Measurements from ENCODE around the gene PCDHA3.
"Not testable (repeated sequence)": the region's sequence is repeated elsewhere in the genome, so short reads cannot be mapped to it uniquely, and the experiment has no call there.

PCDHA3 gene

DNA sequence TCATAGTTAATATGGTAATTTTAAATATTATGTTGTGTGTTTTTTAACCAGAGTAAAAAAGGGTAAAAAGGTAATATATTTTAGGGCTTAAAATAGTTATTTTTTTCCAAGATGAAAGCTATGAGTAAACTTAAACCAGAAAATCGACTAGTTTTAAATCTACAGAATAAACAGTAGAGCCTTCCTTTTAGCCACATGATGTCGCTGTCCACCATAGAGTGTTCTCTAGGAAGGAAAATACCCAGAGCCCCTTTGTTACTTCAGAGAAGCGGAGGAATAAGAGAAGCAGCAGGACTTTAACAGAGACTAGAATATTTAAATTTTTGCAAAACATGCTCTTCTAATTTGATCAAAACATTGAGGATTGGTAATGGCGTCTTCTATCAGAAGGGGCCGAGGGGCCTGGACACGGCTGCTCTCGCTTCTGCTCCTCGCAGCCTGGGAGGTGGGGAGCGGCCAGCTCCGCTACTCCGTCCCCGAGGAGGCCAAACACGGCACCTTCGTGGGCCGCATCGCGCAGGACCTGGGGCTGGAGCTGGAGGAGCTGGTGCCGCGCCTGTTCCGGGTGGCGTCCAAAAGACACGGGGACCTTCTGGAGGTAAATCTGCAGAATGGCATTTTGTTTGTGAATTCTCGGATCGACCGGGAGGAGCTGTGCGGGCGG lies 6.1 kb upstream of the PCDHA3 start, which contains the start of gene PCDHA2:
PCDHA2 (plus strand) TSS at position 258 of the 664 bp plus-strand sequence.
- H3K9ac ChIP-seq (ENCODE audit: low read length in 2 of 2): no peak within 1 kb of the TSS
- H3K27me3 ChIP-seq (ENCODE audit: control insufficient read depth in 1 of 2, insufficient read depth in 2 of 2, low read length in 2 of 2): peaks cover 3 to 25% of the 10 kb centered on the region in 2 donors
- peaks cover 14 to 19% of the 10 kb centered on the region in 2 donors for H3K9me3 ChIP-seq (ENCODE audit: control insufficient read depth in 2 of 2, low read length in 2 of 2)
- no peaks in the 10 kb centered on the region for H3K4me1 ChIP-seq (ENCODE audit: control insufficient read depth, insufficient read depth, low read length)
- no peak within 1 kb of the TSS for H3K4me3 ChIP-seq (ENCODE audit: low read length in 2 of 2)
- no peak within 1 kb of the TSS for H3K27ac ChIP-seq (ENCODE audit: low read length)
- no peaks in the 10 kb centered on the region for H3K36me3 ChIP-seq (ENCODE audit: control insufficient read depth in 2 of 2, insufficient read depth in 2 of 2, low read length in 2 of 2)

DNA sequence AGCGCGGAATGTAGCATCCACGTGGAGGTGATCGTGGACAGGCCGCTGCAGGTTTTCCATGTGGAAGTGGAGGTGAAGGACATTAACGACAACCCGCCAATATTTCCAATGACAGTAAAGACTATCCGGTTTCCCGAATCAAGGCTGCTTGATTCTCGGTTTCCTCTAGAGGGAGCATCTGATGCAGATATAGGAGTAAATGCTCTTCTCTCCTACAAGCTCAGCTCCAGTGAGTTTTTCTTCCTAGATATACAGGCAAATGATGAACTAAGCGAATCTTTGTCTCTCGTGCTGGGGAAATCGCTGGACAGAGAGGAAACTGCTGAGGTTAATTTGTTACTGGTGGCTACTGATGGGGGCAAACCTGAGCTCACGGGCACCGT lies 5.6 kb upstream of the PCDHA3 start:
- Histone ChIP-seq H3K4me1 (ENCODE audit: control insufficient read depth, insufficient read depth, low read length) (no peaks in the 10 kb centered on the region), H3K27me3 (ENCODE audit: control insufficient read depth in 1 of 2, insufficient read depth in 2 of 2, low read length in 2 of 2) (peaks cover 3 to 25% of the 10 kb centered on the region in 2 donors), H3K27ac (ENCODE audit: low read length) (no peak overlapping the region), H3K9me3 (ENCODE audit: control insufficient read depth in 2 of 2, low read length in 2 of 2) (peaks cover 14 to 19% of the 10 kb centered on the region in 2 donors), H3K36me3 (ENCODE audit: control insufficient read depth in 2 of 2, insufficient read depth in 2 of 2, low read length in 2 of 2) (no peaks in the 10 kb centered on the region), H3K4me3 (ENCODE audit: low read length in 2 of 2) (no peak overlapping the region), H3K9ac (ENCODE audit: low read length in 2 of 2) (no peak overlapping the region)

DNA sequence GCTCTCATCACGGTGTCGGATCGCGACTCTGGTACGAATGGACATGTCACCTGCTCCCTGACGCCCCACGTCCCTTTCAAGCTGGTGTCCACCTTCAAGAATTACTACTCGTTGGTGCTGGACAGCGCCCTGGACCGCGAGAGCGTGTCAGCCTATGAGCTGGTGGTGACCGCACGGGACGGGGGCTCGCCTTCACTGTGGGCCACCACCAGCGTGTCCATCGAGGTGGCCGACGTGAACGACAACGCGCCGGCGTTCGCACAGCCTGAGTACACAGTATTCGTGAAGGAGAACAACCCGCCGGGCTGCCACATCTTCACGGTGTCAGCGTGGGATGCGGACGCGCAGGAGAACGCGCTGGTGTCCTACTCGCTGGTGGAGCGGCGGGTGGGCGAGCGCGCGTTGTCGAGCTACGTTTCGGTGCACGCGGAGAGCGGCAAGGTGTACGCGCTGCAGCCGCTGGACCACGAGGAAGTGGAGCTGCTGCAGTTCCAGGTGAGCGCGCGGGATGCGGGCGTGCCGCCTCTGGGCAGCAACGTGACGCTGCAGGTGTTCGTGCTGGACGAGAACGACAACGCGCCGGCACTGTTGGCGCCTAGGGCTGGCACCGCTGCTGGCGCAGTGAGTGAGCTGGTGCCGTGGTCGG lies 4.7 kb upstream of the PCDHA3 start:
- not testable (repeated sequence) for H3K27ac ChIP-seq (ENCODE audit: low read length); H3K9ac ChIP-seq (ENCODE audit: low read length in 2 of 2); H3K4me1 ChIP-seq (ENCODE audit: control insufficient read depth, insufficient read depth, low read length); H3K36me3 ChIP-seq (ENCODE audit: control insufficient read depth in 2 of 2, insufficient read depth in 2 of 2, low read length in 2 of 2); H3K4me3 ChIP-seq (ENCODE audit: low read length in 2 of 2)
- peaks cover 10 to 19% of the 10 kb centered on the region in 2 donors for H3K9me3 ChIP-seq (ENCODE audit: control insufficient read depth in 2 of 2, low read length in 2 of 2)
- H3K27me3 ChIP-seq (ENCODE audit: control insufficient read depth in 1 of 2, insufficient read depth in 2 of 2, low read length in 2 of 2): peaks cover 3 to 25% of the 10 kb centered on the region in 2 donors

DNA sequence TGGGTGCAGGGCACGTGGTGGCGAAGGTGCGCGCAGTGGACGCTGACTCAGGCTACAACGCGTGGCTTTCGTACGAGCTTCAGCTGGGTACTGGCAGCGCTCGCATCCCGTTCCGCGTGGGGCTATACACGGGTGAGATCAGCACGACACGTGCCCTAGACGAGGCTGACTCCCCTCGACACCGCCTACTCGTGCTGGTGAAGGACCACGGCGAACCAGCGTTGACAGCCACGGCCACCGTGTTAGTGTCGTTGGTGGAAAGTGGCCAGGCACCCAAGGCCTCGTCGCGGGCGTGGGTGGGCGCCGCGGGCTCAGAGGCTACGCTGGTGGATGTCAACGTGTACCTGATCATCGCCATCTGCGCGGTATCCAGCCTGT lies 4.2 kb upstream of the PCDHA3 start:
- no peak overlapping the region for H3K4me3 ChIP-seq (ENCODE audit: low read length in 2 of 2)
- H3K36me3 ChIP-seq (ENCODE audit: control insufficient read depth in 2 of 2, insufficient read depth in 2 of 2, low read length in 2 of 2): no peaks in the 10 kb centered on the region
- H3K9ac ChIP-seq (ENCODE audit: low read length in 2 of 2): no peak overlapping the region
- peaks cover 11 to 19% of the 10 kb centered on the region in 2 donors for H3K9me3 ChIP-seq (ENCODE audit: control insufficient read depth in 2 of 2, low read length in 2 of 2)
- H3K27me3 ChIP-seq (ENCODE audit: control insufficient read depth in 1 of 2, insufficient read depth in 2 of 2, low read length in 2 of 2): peaks cover 3 to 26% of the 10 kb centered on the region in 2 donors
- H3K27ac ChIP-seq (ENCODE audit: low read length): no peak overlapping the region
- no peaks in the 10 kb centered on the region for H3K4me1 ChIP-seq (ENCODE audit: control insufficient read depth, insufficient read depth, low read length)

DNA sequence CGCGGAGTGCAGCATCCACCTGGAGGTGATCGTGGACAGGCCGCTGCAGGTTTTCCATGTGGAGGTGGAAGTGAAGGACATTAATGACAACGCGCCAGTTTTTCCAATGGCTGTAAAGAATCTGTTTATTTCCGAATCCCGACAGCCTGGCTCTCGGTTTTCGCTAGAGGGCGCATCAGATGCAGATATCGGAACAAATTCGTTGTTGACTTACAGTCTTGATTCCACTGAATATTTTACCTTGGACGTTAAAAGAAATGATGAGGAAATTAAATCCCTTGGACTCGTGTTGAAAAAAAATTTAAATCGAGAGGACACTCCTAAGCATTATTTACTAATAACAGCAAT lies 611 bp downstream of the PCDHA3 start:
- H3K4me3 ChIP-seq (ENCODE audit: low read length in 2 of 2): peak overlapping the region; percentile 41 to 56
- H3K4me1 ChIP-seq (ENCODE audit: control insufficient read depth, insufficient read depth, low read length): no peaks in the 10 kb centered on the region
- H3K36me3 ChIP-seq (ENCODE audit: control insufficient read depth in 2 of 2, insufficient read depth in 2 of 2, low read length in 2 of 2): no peaks in the 10 kb centered on the region
- H3K27me3 ChIP-seq (ENCODE audit: control insufficient read depth in 1 of 2, insufficient read depth in 2 of 2, low read length in 2 of 2): peaks cover 6 to 21% of the 10 kb centered on the region in 2 donors
- no peak overlapping the region for H3K9ac ChIP-seq (ENCODE audit: low read length in 2 of 2)
- no peak overlapping the region for H3K27ac ChIP-seq (ENCODE audit: low read length)
- peaks cover 5 to 16% of the 10 kb centered on the region in 2 donors for H3K9me3 ChIP-seq (ENCODE audit: control insufficient read depth in 2 of 2, low read length in 2 of 2)

DNA sequence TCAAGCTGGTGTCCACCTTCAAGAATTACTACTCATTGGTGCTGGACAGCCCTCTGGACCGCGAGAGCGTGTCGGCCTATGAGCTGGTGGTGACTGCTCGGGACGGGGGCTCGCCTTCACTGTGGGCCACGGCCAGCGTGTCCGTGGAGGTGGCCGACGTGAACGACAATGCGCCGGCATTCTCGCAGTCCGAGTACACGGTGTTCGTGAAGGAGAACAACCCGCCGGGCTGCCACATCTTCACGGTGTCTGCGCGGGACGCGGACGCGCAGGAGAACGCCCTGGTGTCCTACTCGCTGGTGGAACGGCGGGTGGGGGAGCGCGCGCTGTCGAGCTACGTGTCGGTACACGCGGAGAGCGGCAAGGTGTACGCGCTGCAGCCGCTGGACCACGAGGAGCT lies 1.5 kb downstream of the PCDHA3 start:
- not testable (repeated sequence) for H3K27ac ChIP-seq (ENCODE audit: low read length); H3K4me1 ChIP-seq (ENCODE audit: control insufficient read depth, insufficient read depth, low read length); H3K36me3 ChIP-seq (ENCODE audit: control insufficient read depth in 2 of 2, insufficient read depth in 2 of 2, low read length in 2 of 2); H3K9ac ChIP-seq (ENCODE audit: low read length in 2 of 2)
- peaks cover 3 to 16% of the 10 kb centered on the region in 2 donors for H3K27me3 ChIP-seq (ENCODE audit: control insufficient read depth in 1 of 2, insufficient read depth in 2 of 2, low read length in 2 of 2)
- H3K9me3 ChIP-seq (ENCODE audit: control insufficient read depth in 2 of 2, low read length in 2 of 2): peaks cover 5 to 10% of the 10 kb centered on the region in 2 donors
- peak overlapping the region in 1 of 2 donors; percentile 41 for H3K4me3 ChIP-seq (ENCODE audit: low read length in 2 of 2)

DNA sequence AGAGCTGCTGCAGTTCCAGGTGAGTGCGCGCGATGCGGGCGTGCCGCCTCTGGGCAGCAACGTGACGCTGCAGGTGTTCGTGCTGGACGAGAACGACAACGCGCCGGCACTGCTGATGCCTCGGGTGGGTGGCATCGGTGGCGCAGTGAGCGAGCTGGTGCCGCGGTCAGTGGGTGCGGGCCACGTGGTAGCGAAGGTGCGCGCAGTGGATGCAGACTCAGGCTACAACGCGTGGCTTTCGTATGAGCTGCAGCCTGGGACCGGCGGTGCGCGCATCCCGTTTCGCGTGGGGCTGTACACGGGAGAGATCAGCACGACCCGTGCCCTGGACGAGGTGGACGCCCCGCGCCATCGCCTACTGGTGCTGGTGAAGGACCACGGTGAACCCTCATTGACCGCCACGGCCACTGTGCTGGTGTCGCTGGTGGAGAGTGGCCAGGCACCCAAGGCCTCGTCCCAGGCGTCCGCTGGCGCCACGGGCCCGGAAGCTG lies 2.0 kb downstream of the PCDHA3 start:
- no peaks in the 10 kb centered on the region for H3K36me3 ChIP-seq (ENCODE audit: control insufficient read depth in 2 of 2, insufficient read depth in 2 of 2, low read length in 2 of 2)
- peaks cover 3 to 16% of the 10 kb centered on the region in 2 donors for H3K27me3 ChIP-seq (ENCODE audit: control insufficient read depth in 1 of 2, insufficient read depth in 2 of 2, low read length in 2 of 2)
- H3K27ac ChIP-seq (ENCODE audit: low read length): no peak overlapping the region
- no peak overlapping the region for H3K4me3 ChIP-seq (ENCODE audit: low read length in 2 of 2)
- H3K9ac ChIP-seq (ENCODE audit: low read length in 2 of 2): no peak overlapping the region
- no peaks in the 10 kb centered on the region for H3K4me1 ChIP-seq (ENCODE audit: control insufficient read depth, insufficient read depth, low read length)
- H3K9me3 ChIP-seq (ENCODE audit: control insufficient read depth in 2 of 2, low read length in 2 of 2): peaks cover 5 to 10% of the 10 kb centered on the region in 2 donors

DNA sequence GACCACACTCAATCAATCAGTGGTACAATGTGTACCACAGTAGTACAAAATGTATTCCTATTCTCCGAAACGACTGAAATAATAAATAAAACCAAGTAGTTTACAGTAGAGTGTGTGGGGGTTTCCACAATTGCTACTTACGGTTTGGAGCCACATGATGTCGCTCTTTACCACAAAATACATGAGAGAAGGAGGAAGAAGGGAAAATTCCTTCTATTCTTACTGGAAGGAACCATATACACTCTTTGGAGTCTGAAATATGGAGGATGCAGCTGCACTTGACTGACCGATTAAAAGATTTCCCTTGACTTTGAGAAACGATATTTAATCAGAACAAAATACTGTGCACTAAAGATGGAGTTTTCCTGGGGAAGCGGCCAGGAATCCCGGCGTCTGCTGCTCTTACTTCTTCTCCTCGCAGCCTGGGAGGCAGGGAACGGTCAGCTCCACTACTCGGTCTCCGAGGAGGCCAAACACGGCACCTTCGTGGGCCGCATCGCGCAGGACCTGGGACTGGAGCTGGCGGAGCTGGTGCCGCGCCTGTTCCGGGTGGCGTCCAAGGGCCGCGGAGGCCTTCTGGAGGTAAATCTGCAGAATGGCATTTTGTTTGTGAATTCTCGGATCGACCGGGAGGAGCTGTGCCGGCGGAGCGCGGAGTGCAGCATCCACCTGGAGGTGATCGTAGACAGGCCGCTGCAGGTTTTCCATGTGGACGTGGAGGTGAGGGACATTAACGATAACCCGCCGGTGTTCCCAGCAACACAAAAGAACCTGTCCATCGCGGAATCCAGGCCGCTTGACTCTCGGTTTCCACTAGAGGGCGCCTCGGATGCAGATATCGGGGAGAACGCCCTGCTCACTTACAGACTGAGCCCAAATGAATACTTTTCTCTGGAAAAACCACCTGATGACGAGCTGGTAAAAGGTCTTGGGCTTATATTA lies 6.2 kb downstream of the PCDHA3 start, which contains the start of gene PCDHA4:
PCDHA4 (plus strand) TSS at position 235 of the 942 bp plus-strand sequence.
- H3K9ac ChIP-seq (ENCODE audit: low read length in 2 of 2): no peak within 1 kb of the TSS
- peaks cover 3 to 13% of the 10 kb centered on the region in 2 donors for H3K27me3 ChIP-seq (ENCODE audit: control insufficient read depth in 1 of 2, insufficient read depth in 2 of 2, low read length in 2 of 2)
- H3K4me1 ChIP-seq (ENCODE audit: control insufficient read depth, insufficient read depth, low read length): no peaks in the 10 kb centered on the region
- no peaks in the 10 kb centered on the region for H3K36me3 ChIP-seq (ENCODE audit: control insufficient read depth in 2 of 2, insufficient read depth in 2 of 2, low read length in 2 of 2)
- H3K4me3 ChIP-seq (ENCODE audit: low read length in 2 of 2): peak within 1 kb of the TSS; percentile 46 to 55
- peaks cover 2 to 13% of the 10 kb centered on the region in 2 donors for H3K9me3 ChIP-seq (ENCODE audit: control insufficient read depth in 2 of 2, low read length in 2 of 2)
- no peak within 1 kb of the TSS for H3K27ac ChIP-seq (ENCODE audit: low read length)

DNA sequence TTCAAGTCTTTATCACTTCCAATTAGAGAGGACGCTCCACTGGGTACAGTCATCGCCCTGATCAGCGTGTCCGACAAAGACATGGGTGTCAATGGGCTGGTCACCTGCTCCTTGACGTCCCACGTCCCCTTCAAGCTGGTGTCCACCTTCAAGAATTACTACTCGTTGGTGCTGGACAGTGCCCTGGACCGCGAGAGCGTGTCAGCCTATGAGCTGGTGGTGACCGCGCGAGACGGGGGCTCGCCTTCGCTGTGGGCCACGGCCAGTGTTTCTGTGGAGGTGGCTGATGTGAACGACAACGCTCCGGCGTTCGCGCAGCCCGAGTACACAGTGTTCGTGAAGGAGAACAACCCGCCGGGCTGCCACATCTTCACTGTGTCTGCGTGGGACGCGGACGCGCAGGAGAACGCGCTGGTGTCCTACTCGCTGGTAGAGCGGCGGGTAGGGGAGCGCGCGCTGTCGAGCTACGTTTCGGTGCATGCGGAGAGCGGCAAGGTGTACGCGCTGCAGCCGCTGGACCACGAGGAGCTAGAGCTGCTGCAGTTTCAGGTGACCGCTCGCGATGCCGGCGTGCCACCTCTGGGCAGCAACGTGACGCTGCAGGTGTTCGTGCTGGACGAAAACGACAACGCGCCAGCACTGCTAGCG lies 7.5 kb downstream of the PCDHA3 start:
- not testable (repeated sequence) for H3K27ac ChIP-seq (ENCODE audit: low read length); H3K4me3 ChIP-seq (ENCODE audit: low read length in 2 of 2); H3K9me3 ChIP-seq (ENCODE audit: control insufficient read depth in 2 of 2, low read length in 2 of 2); H3K4me1 ChIP-seq (ENCODE audit: control insufficient read depth, insufficient read depth, low read length); H3K27me3 ChIP-seq (ENCODE audit: control insufficient read depth in 1 of 2, insufficient read depth in 2 of 2, low read length in 2 of 2); H3K36me3 ChIP-seq (ENCODE audit: control insufficient read depth in 2 of 2, insufficient read depth in 2 of 2, low read length in 2 of 2); H3K9ac ChIP-seq (ENCODE audit: low read length in 2 of 2)

DNA sequence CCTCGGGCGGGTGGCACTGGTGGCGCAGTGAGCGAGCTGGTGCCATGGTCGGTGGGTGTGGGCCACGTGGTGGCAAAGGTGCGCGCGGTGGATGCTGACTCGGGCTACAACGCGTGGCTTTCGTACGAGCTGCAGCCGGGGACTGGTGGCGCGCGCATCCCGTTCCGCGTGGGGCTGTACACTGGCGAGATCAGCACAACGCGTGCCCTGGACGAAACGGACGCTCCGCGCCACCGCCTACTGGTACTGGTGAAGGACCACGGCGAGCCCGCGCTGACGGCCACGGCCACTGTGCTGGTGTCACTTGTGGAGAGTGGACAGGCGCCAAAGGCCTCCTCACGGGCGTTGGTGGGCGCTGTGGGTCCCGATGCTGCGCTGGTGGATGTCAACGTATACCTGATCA lies 8.0 kb downstream of the PCDHA3 start:
- no peak overlapping the region for H3K9ac ChIP-seq (ENCODE audit: low read length in 2 of 2)
- peaks cover 2 to 7% of the 10 kb centered on the region in 2 donors for H3K9me3 ChIP-seq (ENCODE audit: control insufficient read depth in 2 of 2, low read length in 2 of 2)
- no peaks in the 10 kb centered on the region for H3K4me1 ChIP-seq (ENCODE audit: control insufficient read depth, insufficient read depth, low read length)
- no peak overlapping the region for H3K27ac ChIP-seq (ENCODE audit: low read length)
- no peaks in the 10 kb centered on the region for H3K27me3 ChIP-seq (ENCODE audit: control insufficient read depth in 1 of 2, insufficient read depth in 2 of 2, low read length in 2 of 2)
- H3K36me3 ChIP-seq (ENCODE audit: control insufficient read depth in 2 of 2, insufficient read depth in 2 of 2, low read length in 2 of 2): no peaks in the 10 kb centered on the region
- H3K4me3 ChIP-seq (ENCODE audit: low read length in 2 of 2): no peak overlapping the region

Data from stomach smooth muscle (tissue), 2 donors.